GM23248 (cell line): Measurements from ENCODE around the gene TLR8.

ENCODE experiments used
- EZH2 ChIP-seq: fragments of 200-600 bp; sonication (generic); IDR thresholded peaks from 2 replicates; pipeline ENCODE4 v1.6.1; 2018; ENCODE audit warnings: antibody characterized with exemption, mild to moderate bottlenecking; ENCODE audit not compliant: insufficient read depth, poor library complexity, severe bottlenecking
- EZH2phosphoT487 ChIP-seq: fragments of 200-600 bp; sonication (generic); IDR thresholded peaks from 2 replicates; pipeline ENCODE4 v1.6.1; 2018; ENCODE audit warnings: antibody characterized with exemption, moderate library complexity, mild to moderate bottlenecking, low read depth; ENCODE audit not compliant: insufficient read depth

DNA sequence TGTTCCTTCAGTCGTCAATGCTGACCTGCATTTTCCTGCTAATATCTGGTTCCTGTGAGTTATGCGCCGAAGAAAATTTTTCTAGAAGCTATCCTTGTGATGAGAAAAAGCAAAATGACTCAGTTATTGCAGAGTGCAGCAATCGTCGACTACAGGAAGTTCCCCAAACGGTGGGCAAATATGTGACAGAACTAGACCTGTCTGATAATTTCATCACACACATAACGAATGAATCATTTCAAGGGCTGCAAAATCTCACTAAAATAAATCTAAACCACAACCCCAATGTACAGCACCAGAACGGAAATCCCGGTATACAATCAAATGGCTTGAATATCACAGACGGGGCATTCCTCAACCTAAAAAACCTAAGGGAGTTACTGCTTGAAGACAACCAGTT is 12.6 kb downstream of the TLR8 start:
- TF ChIP-seq EZH2 (no peak), EZH2phosphoT487 (no peak)
